HG02938 (cell line): ENCODE results near the gene ANKRD34A.
"Not testable (repeated sequence)": the region's sequence is repeated elsewhere in the genome, so short reads cannot be mapped to it uniquely, and the experiment has no call there.

ENCODE experiments used
- ATAC-seq: cut with Tn5 transposase; IDR thresholded peaks from one replicate; pipeline ENCODE4 v1.9.1; 2021; ENCODE audit warnings: mild to moderate bottlenecking, moderate library complexity; ENCODE audit not compliant: unreplicated experiment

Gene ANKRD34A

DNA sequence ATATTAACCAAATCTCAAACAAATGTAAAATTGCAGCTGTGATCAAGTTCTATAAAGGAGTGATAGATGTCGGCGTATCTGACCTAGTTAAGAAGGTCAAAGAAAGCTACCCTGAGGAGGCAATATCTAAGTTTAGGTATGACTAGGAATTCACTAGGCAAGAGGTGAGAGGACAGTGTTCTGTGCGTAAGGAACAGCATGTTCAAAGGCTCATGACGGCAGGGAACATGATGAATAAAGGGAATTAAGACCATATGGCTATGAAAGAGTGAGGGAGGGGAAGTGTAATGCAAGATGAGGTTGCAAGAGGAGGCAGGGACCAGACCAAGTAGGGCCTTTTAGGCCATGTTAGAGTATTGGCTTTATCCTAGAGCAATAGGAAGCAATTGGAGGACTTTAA, 15.2 kb downstream of the ANKRD34A start:
- no peak for ATAC-seq

DNA sequence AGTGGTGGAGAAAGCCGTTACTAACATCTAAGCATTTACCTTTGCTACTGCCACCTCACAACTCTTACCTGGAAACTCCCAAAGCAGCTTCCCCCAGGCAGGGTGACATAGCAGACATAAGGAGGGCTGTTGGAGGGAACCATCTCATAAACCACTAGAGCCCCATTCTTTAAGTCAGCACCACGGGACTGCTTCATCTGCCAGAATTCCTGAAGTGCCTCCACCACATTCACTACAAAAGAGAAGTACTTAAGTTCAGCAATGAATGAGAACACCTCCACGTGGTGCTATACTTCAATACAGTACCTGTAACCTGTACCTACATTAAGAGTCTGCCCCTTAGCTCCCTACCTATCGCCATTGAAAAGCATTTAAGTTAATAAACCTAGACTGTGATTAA, 16.8 kb downstream of the ANKRD34A start:
- no peak for ATAC-seq

DNA sequence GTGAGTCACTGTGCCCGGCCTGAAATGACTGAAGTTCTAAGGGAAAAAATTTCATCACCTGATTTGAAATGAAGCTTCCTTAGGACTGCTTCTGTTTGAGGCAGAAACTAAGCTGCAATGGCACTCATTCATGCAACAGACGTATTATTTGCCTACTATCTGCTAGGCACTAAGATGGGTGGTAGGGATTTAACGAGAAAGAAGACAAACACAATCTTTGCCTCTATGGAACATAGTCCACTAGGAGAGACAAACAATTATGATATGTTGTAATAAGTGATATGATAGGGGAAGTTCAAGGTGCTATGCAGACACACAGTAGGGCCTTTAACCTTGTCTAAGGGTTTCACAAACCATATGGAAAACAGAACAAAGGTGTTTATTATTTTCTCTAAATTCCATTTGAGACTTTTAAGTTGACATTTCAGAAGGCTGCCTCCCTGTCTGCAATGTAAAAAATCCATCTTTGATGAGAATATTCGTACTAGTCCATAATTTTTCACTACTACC, 17.8 kb downstream of the ANKRD34A start:
- ATAC-seq: no peak

DNA sequence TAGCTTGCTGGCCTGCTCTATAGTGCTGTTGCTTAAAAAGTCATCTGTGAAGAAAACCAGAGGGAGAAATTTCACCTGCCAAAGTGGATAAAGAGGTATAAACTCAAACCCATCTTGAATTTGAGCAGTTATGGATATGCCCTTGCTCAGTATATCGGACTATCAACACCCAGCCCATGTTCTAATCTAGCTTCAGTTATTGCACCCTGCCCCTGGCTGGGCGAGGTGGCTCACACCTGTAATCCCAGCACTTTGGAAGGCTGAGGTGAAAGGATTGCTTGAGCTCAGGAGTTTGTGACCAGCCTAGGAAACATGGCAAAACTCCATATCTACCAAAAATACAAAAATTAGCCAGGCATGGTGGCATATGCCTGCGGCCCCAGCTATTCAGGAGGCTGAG, 19.8 kb downstream of the ANKRD34A start:
- no peak for ATAC-seq

DNA sequence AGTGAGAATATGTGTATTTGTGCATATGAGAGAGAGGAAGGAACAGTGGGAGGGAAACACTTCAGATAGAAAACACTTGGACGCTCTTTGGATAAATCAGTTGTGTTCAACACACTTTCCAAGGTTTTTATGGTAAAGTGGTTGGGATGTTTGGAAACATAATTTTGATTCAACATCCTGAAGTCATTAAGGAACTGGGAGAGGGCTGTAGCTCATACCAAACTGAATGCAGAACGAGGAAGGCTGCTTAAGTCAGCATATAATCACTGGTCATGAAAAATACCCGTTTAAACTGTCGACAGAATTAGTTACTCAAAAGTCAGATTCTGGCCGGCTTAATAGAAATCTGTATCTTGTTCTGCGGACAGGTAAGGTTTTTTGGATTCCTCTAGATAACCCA, 21.5 kb downstream of the ANKRD34A start:
- no peak for ATAC-seq

DNA sequence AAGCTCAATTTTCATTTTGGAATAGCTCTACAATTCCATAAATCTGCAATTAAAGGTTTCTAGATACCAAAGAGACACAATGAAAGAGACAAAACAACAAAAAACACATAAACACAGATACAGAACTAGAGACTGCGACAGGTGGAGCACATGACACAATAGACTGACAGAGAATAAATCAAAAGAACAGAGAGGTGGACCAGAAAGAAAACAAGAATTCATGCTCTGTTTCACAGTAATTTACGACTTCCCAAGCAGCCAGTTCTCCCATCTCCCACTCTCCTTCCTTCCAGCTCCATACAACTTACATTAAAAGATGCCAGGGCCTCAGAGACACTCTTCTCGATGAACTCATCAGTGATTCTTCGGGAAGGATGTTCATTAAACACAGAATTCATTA, 22.0 kb downstream of the ANKRD34A start:
- ATAC-seq: no peak

DNA sequence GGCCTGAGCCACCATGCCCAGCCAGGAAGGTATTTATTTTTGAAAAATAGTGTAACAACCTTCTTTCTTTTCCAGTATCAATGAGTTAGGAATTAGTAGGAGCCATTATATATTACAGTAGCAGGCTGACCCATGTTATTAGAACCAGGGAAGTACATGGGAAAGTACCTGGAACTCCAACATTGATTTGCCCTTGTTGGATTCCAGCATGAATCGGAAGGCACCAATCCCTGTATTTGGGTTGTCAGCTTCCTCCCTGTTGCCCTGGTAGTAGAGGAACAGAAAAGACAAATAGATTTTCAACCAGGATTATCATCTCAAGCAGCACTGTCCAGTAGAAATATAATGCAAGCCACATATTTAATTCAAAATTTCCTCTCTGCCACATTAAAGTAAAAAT, 26.9 kb downstream of the ANKRD34A start:
- ATAC-seq: no peak

DNA sequence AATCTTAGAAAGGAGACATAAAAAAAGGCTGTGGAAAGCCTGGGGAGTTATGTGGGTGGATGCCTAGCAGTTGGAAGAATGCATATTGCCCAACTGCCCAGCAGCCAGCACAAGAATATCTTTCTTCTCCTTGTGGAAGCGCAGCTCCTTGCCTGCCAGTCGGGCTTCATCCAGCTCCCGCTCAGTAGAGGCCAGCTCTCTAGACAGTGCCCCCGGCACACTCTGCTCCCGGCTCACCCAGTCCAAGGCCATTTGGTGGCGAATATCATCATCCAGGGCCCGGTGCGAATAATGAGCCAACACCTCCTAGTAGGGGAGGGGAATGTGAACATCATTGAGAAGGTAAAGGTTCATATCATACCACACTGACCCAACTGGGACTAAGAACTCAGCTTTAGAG, 28.1 kb downstream of the ANKRD34A start:
- ATAC-seq: no peak

DNA sequence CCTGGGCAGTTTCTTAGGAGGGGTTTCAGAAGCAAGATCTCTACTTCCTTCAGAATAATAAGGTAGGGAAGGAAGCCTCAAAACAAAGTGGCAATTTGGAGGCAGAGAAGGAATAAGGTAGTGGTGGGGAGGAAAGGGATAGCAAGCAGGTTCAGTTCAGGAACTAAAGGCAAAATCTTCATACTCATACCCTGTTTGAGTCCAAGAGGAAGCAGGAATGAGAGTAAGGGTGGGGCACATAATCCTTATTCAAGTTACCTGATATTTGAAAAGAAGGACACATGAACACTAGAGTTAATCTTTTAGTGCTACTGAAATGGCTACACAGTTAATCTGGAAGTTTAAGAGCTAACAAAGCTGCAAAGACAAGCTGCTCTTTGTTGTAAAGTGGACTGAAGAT, 28.7 kb downstream of the ANKRD34A start:
- ATAC-seq: no peak

DNA sequence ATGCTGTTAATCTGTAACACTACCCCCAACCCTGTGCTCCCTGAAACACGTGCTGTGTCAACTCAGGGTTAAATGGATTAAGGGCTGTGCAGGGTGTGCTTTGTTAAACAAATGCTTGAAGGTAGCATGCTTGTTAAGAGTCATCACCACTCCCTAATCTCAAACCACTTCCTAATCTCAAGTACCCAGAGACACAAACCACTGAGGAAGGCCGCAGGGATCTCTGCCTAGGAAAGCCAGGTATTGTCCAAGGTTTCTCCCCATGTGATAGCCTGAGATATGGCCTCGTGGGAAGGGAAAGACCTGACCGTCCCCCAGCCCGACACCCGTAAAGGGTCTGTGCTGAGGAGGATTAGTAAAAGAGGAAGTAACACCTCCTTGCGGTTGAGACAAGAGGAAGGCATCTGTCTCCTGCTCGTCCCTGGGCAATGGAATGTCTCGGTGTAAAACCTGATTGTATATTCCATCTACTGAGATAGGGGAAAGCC, 31.8 kb downstream of the ANKRD34A start:
- ATAC-seq: not testable (repeated sequence)

DNA sequence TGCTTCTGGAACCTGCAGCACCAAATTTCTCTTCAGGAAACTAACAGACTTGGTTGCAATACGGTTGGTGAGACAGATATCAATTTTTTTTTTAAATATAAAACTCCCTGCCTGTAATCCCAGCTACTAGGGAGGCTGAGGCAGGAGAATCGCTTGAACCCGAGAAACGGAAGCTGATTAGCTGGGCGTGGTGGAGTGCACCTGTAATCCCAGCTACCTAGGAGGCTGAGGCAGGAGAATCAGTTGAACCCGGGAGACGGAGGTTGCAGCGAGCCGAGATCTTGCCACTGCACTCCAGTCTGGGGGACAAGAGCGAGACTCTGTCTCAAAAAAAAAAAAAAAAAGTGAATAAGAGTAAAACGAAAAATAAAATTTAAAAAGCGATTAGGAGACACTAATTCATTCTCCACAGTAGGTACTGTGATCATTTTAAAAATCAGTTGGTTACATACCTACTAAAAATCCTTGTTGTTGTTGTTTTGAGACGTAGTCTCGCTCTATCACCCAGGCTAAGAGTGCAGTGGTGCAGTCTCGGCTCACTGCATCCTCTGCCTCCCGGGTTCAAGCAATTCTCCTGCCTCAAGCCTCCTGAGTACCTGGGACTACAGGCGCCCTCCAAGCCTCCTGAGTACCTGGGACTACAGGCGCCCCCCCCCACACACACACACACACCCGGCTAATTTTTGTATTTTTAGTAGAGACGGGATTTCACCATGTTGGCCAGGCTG, 36.3 kb downstream of the ANKRD34A start:
- ATAC-seq: no peak

DNA sequence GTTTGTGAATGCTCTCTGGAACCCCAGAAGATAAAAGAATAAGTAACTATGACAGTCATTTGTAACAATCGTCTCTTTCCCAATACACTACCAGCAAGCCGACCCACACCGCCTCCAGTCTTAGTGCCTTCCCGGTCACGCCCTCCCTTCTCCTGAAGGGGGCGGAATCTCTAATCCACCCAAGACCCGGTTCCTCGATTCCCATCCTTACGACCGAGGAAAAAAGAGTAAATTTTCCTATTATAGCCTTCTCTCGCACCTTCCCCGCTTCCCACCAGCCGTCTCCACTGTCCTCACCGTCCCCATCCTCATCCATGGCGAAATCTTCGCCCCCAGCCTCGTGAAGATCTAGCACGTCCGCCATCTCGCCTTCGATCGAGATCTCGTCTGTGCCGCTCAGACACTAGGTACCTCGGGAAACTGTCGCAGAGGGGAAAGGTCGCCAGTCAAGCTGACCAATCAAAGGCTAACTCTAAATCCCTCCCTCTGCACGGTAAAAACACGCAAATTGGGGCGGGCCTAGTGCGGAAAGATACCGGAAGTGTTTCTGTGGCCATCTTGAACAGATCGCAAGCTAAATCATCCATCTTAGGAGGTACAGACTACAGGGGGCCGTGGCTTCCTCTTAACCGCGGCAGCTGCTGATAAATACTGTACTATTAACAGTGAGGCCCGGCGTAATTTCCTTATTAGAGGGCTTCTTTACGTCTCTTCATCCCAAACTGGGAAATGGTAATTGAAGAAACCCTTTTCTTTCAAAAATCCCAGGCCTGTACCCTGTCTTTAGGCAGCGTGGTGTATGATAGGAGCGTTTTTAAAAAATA, 37.1 kb downstream of the ANKRD34A start, which contains the start of gene RBM8A:
Gene RBM8A, minus strand, starts transcription at position 422 of the 824 bp plus-strand sequence. Its CDS starts 58 bp downstream, at position 364.
- ATAC-seq: peak; percentile 95

DNA sequence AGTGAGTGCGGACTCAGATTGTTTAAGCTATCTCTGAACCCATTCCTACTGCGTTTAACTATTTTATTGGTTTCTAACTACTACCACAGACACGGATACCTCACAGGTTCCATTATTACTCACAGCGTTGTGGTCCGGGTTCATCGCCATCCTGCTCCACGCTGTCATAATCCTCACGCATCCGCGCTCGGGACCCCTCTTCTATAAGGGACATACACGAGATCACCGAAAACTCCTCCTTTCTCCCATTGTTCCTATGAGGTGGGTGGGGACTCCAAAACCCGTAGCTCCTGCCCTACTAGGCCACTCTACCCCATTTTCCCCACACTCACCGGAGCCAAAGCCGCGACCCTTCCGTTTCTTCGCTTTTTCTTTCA, 37.7 kb downstream of the ANKRD34A start:
- ATAC-seq: peak; percentile 4

DNA sequence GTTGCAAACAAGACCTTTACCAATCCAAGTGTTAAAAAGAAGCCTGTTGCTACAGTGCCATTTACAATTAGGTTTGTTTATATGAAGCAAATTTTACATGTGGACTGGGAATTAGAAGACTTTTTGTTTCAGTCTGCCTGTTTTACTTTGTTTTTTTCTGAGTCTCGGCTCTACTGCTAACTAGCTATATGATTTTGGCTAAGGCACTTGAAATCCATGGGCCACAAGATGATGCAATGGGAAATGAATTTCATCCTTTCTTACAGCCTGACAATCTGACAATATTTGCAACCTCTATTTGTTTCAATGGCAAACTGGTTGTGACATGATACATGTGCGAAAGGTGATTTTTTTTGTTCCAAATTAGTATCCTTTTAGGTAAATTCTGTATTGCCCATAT, 42.1 kb downstream of the ANKRD34A start:
- no peak for ATAC-seq

DNA sequence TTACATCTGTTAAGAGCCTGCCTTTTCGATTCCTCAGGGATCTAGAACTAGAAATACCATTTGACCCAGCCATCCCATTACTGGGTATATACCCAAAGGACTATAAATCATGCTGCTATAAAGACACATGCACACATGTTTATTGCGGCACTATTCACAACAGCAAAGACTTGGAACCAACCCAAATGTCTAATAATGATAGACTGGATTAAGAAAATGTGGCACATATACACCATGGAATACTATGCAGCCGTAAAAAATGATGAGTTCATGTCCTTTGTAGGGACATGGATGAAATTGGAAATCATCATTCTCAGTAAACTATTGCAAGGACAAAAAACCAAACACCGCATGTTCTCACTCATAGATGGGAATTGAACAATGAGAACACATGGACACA, 44.1 kb downstream of the ANKRD34A start:
- ATAC-seq: not testable (repeated sequence)

DNA sequence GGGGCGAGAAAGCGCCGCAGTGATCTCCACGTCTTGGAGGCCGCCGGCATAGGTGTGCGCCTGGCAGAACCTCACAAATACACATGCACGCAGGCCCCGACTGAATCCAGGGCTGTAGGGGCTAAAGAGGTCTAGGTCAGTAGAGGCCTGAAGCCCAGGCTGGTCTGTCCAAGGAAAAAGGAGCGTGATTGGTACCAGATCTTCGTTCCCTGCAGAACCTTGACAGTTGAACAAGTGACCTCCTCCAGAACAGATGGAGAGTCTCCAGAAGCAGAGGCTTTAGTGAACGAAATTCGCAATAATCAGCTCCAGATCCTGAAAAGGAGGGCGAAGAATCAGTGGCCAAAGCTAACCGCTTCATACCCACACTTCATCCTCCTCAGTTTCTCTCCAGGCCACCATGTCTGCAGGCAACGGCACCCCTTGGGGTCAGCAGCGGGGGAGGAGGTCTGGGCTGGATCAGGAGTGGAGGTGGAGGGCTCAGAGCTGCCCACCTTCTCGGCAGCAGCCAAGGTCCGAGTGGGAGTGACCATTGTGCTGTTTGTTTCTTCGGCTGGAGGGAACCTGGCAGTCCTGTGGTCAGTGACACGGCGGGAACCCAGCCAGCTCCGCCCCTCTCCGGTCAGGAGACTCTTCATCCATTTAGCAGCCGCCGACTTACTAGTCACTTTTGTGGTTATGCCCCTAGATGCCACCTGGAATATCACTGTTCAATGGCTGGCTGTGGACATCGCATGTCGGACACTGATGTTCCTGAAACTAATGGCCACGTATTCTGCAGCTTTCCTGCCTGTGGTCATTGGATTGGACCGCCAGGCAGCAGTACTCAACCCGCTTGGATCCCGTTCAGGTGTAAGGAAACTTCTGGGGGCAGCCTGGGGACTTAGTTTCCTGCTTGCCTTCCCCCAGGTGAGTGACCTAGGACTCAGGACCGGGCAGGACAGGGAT, 45.1 kb downstream of the ANKRD34A start:
- peak; percentile 73 for ATAC-seq

DNA sequence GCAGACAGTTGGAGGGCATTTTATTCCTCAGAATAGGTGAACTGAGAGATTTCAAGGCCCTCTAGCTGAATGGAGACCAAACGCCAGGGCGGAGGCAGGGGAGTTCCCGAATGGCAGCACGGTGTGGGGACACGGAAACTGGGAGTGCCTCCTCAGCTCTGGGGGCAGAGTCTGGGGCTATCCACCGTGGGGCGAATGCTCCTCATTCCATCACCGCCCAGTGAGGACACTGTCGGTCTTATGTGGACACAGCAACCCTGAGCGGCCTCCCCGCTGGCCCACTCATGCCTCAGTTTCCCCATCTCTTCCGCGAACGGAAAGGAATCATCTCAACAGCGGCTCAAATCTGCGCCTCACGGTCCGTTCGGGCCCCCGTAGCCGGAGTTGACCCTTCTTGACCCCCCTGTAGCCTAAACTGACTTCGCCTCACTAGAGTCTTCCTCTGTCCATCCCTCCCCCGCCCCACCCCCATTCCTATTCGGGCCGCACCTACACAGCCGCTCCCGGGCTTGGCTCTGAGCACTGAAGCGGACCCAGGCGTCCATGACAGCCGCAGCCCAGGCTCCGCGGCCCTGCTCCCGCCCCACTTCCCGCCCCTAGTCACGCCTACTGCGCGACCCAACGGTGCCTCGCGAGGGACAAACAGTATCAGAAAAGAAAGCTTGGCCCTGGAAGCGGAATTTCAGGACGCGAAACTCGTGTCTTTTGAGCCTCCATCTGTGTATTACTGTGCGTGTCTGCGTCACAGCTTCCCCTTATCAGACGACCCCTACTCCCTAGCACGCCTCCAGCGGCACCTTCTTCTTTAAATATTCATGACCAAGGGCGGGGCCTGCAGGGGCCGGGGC, 46.0 kb downstream of the ANKRD34A start, which contains the start of gene PEX11B:
Gene PEX11B, minus strand, starts transcription at position 574 of the 848 bp plus-strand sequence. Its CDS starts 29 bp downstream, at position 545.
- ATAC-seq: peak; percentile 70

DNA sequence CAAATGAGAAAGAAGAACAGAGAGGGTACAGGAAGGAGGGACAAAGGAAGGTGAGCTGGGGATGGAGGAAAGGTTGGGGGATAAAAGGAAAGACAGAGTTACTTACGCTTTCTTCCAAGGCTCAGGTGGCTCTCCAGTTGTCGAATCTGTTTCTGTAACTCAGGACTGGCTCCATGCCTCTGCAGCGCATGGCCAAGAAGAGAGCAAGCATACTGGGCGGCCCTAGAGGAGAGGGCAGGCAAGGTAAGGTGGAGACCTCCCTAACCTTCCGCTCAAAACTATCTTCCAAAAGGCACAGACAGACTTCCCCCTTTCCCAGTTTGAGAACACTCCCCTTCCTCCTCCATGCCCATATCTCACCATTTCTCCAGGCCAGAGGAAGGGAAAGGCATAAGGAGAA, 46.8 kb downstream of the ANKRD34A start:
- no peak for ATAC-seq

DNA sequence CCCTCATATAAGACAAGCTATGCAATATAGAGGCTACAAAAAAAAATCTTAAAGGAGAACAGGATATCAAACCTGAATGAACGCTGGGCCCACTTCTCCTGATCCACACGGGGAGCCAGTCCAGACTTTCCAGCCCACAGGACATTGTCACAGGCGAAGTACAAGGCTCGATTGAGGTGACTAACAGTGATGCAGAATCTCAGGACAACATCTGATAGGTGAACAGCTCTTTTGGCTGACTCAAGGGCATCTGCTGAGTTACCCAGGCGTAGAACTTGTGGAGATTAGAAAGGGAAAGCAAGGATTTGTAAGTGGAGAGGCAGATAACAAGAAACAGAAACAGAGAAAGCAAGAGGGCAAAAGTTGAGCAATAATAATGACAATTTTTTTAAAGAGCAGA, 47.6 kb downstream of the ANKRD34A start:
- ATAC-seq: no peak
